Heart left ventricle (tissue), 16 donors: ENCODE results near the gene ERCC1. TPM values are rescaled to one million over a fixed set of nuclear protein-coding genes. Genes with fewer than 3 reads are reported as not detected.

Source experiments
- ATAC-seq, 4 donors: fragments of 200-7000 bp; cut with Tn5 transposase; one replicate each; pipeline ENCODE4 v1.9.1; 2020 to 2022; ENCODE audit warnings: moderate library complexity in 4 of 4, mild to moderate bottlenecking in 3 of 4, moderate number of reproducible peaks in 1 of 4
- DNase-seq, 5 donors: peaks; one replicate each; pipeline ENCODE4 v3.0.0-alpha.2; 2020
- H3K27ac ChIP-seq, 12 donors: fragments of 200-600 bp; sonication (generic) in 4 of 12; one replicate each; pipeline versions ENCODE4 v1.5.0 to v1.8.0; 2016 to 2022; ENCODE audit warnings: mild to moderate bottlenecking in 2 of 12
- H3K27me3 ChIP-seq, 9 donors: fragments of 200-600 bp; sonication (generic) in 2 of 9; one replicate each; pipeline versions ENCODE4 v1.5.1 to v1.8.0; 2016 to 2022; ENCODE audit warnings: mild to moderate bottlenecking in 3 of 9
- H3K36me3 ChIP-seq, 9 donors: fragments of 200-600 bp; sonication (generic) in 2 of 9; one replicate each; pipeline versions ENCODE4 v1.5.0 to v1.8.0; 2018 to 2022; ENCODE audit warnings: mild to moderate bottlenecking in 2 of 9
- H3K4me1 ChIP-seq, 12 donors: fragments of 200-600 bp; sonication (generic) in 4 of 12; one replicate each; pipeline versions ENCODE4 v1.5.0 to v1.8.0; 2016 to 2022; ENCODE audit warnings: mild to moderate bottlenecking in 3 of 12
- H3K4me3 ChIP-seq, 12 donors: fragments of 200-600 bp; sonication (generic) in 4 of 12; one replicate each; pipeline versions ENCODE4 v1.5.0 to v1.8.0; 2017 to 2022; ENCODE audit warnings: mild to moderate bottlenecking in 9 of 12, moderate library complexity in 4 of 12
- H3K9me3 ChIP-seq, 12 donors: fragments of 200-600 bp; sonication (generic) in 4 of 12; one replicate each; pipeline versions ENCODE4 v1.5.0 to v1.8.0; 2016 to 2022; ENCODE audit warnings: mild to moderate bottlenecking in 1 of 12
- CTCF ChIP-seq, 12 donors: fragments of 200-600 bp; sonication (generic) in 4 of 12; IDR thresholded peaks; one replicate each; pipeline versions ENCODE4 v1.5.0 to v1.8.0; 2018 to 2022; ENCODE audit warnings: antibody characterized with exemption in 12 of 12, mild to moderate bottlenecking in 5 of 12
- POLR2A ChIP-seq, 2 donors: fragments of 450-650 bp; IDR thresholded peaks; one replicate each; pipeline ENCODE4 v1.6.1; 2017; ENCODE audit warnings: antibody characterized with exemption in 2 of 2, mild to moderate bottlenecking in 2 of 2, moderate library complexity in 2 of 2
- WGBS, 4 donors: extraction: QIAGEN DNeasy Blood & Tissue Kit in 2 of 4; methylation state at CpG; one replicate each; pipeline versions ENCODE4 v1.1.5 to v1.1.7; 2013 to 2018; 5-methylcytosine and 5-hydroxymethylcytosine counted together
- intact Hi-C, 10 donors: fragments of 100-400 bp; cut with DNase I; formaldehyde crosslinking; loops; one replicate each; pipeline versions ENCODE4 v1.11.1 to v1.14.2; 2022
- polyA plus RNA-seq, 2 donors: library from polyadenylated mRNA; stranded (reverse); fragments of 200-250 nt; gene quantifications; one replicate each; pipeline ENCODE4 v1.2.3, GENCODE V29; 2013
- total RNA-seq, 9 donors: library from RNA; depleted of rRNA in 2 of 9; stranded (reverse); fragments of >200 nt in 2 of 9; fragmentation: NEBNext Ultra II Directional in 3 of 9; extraction: Animal tissue kit (Norgen Biotek cat#: 25700) in 3 of 9; gene quantifications; one replicate each; pipeline versions ENCODE4 v1.1.0 to v1.2.4, GENCODE V29; 2016 to 2023
- donor health status: ischemic (EF 13 %, LVEDD 7.1; RV severe dilation, severe dysfunction).
- donor health status: healthy with polysubstance abuse.
- donor health status: DM: no; HTN: yes; CAD: no.
- donor health status: DM: no; HTN: no; CAD: no.
- donor health status: ischemic (EF 25% LVEDD 6.9; RV normal size, moderate dysfunction).
- donor health status: ischemic (EF 25% LVEDD 5.7; RV mildly dilated, moderate dysfunction).
- donor health status: healthy.
- donor health status: DM: yes; HTN: yes; CAD: no.
- donor health status: ischemic (EF 35%, LVEDD 5.7; RV mildly dilated, moderate dysfunction).
- donor health status: nonischemic (EF 11% LVEDD 7.7; RV severe dilation, severe dysfunction).
- donor health status: DM: yes; HTN: yes; CAD: no.
- donor health status: PGD.
- donor health status: ischemic (EF 29% LVEDD 5.4; RV normal size, mild dysfunction).
- donor health status: nonischemic (EF 23%, LVEDD 6.1; RV moderate dilation, normal function).

Gene ERCC1
- total and polyA plus RNA-seq, 11 donors: 104 to 294 (median 121) TPM

GRCh38 chr19:45404557-45405434, 18.9 kb downstream of the ERCC1 start, which contains the start of gene PPP1R13L:
Gene PPP1R13L, minus strand, starts transcription at chr19:45405069. Its CDS starts 6,751 bp downstream, at chr19:45398318.
- Histone ChIP-seq H3K27me3 (peaks cover 0 to 19% (median 0%) of the 10 kb centered on the region in 9 donors), H3K36me3 (peaks cover 0 to 13% (median 0%) of the 10 kb centered on the region in 9 donors), H3K4me1 (peaks cover 0 to 65% (median 42%) of the 10 kb centered on the region in 12 donors), H3K4me3 (peak within 1 kb of the TSS; percentile 47 to 86 (median 70)), H3K9me3 (no peaks in the 10 kb centered on the region), H3K27ac (peak within 1 kb of the TSS; percentile 87 to 97 (median 93))
- peak; percentile 88 to 94 (median 92) for DNase-seq
- ATAC-seq: peak; percentile 62 to 77 (median 68)
- TF ChIP-seq CTCF (IDR thresholded peaks at IDR 0.05): no peak
- TF ChIP-seq POLR2A (IDR thresholded peaks at IDR 0.05): peak; percentile 72 to 87
- 3 to 8% (median 5%) methylated on average over 43 to 46 of the region's 46 CpGs for WGBS, 4 donors
- intact Hi-C loops: loop anchor here in 1 of 10 donors (10.0 kb wide), 1 partner anchor 360 kb away; the partner anchor contains the start of gene SIX5

- Histone ChIP-seq H3K4me3 (peak overlapping the region; percentile 47 to 86 (median 70)), H3K9me3 (no peaks in the 10 kb centered on the region), H3K27ac (peak overlapping the region; percentile 87 to 97 (median 93)), H3K36me3 (peaks cover 0 to 8% (median 0%) of the 10 kb centered on the region in 9 donors), H3K4me1 (peaks cover 3 to 63% (median 44%) of the 10 kb centered on the region in 12 donors), H3K27me3 (peaks cover 0 to 19% (median 0%) of the 10 kb centered on the region in 9 donors)
- ATAC-seq (peak; percentile 39 to 45 (median 40)), DNase-seq (peak; percentile 62 to 81 (median 77))
- TF ChIP-seq POLR2A (IDR thresholded peaks at IDR 0.05) (no peak), CTCF (IDR thresholded peaks at IDR 0.05) (peak; percentile 15 to 62 (median 44))
- WGBS, 4 donors: 22 to 32% (median 25%) methylated on average over 24 to 25 of the region's 25 CpGs
- intact Hi-C loops: loop anchor here in 1 of 10 donors (10.0 kb wide), 1 partner anchor 361 kb away; the partner anchor contains the start of gene SIX5
Observed at GRCh38 chr19:45403781-45404556, 19.7 kb downstream of the ERCC1 start.

- no peak for TF ChIP-seq CTCF (IDR thresholded peaks at IDR 0.05)
- TF ChIP-seq POLR2A (IDR thresholded peaks at IDR 0.05): no peak
- Histone ChIP-seq H3K27ac (peak overlapping the region; percentile 87 to 97 (median 93)), H3K4me1 (peaks cover 7 to 70% (median 50%) of the 10 kb centered on the region in 12 donors), H3K36me3 (peaks cover 0 to 7% (median 0%) of the 10 kb centered on the region in 9 donors), H3K4me3 (peak overlapping the region in 10 of 12 donors; percentile 6 to 86 (median 68)), H3K9me3 (no peaks in the 10 kb centered on the region), H3K27me3 (peaks cover 0 to 19% (median 0%) of the 10 kb centered on the region in 9 donors)
- DNase-seq (no peak), ATAC-seq (no peak)
- WGBS, 4 donors: 30 to 44% (median 33%) methylated on average over 4 of the region's 4 CpGs
- intact Hi-C loops: loop anchor here in 1 of 10 donors (10.0 kb wide), 1 partner anchor 362 kb away; the partner anchor contains the start of gene SIX5
Observed at GRCh38 chr19:45403272-45403671, 20.4 kb downstream of the ERCC1 start.
